ENCODE measurements around the gene TRRAP. TPM values are rescaled to one million over a fixed set of nuclear protein-coding genes. Genes with fewer than 3 reads are reported as not detected.
"Not testable (repeated sequence)": the region's sequence is repeated elsewhere in the genome, so short reads cannot be mapped to it uniquely, and the experiment has no call there.

TRRAP gene
- total RNA-seq, 1 donor from 2014 or later: 66.9 TPM

- Mint-ChIP-seq H3K27me3 (ENCODE audit: low read depth) (peaks cover 9% of the 10 kb centered on the region), H3K27ac (ENCODE audit: unreplicated experiment) (no peak overlapping the region), H3K4me3 (no peak overlapping the region), H3K36me3 (ENCODE audit: low read depth) (no peaks in the 10 kb centered on the region), H3K4me1 (peaks cover 14% of the 10 kb centered on the region), H3K9me3 (no peaks in the 10 kb centered on the region)
- peak; percentile 52 for DNase-seq (ENCODE audit: low read depth, low spot score)
- TF ChIP-seq CTCF (conservative IDR thresholded peaks at IDR 0.05): peak; percentile 77
Measured at GRCh38 chr7:98836811-98837629, 41.3 kb upstream of the TRRAP start.

- Mint-ChIP-seq H3K27me3 (ENCODE audit: low read depth) (peaks cover 9% of the 10 kb centered on the region), H3K9me3 (no peaks in the 10 kb centered on the region), H3K4me3 (no peak overlapping the region), H3K27ac (ENCODE audit: unreplicated experiment) (no peak overlapping the region), H3K36me3 (ENCODE audit: low read depth) (no peaks in the 10 kb centered on the region), H3K4me1 (peaks cover 14% of the 10 kb centered on the region)
- TF ChIP-seq CTCF (conservative IDR thresholded peaks at IDR 0.05): no peak
- DNase-seq (ENCODE audit: low read depth, low spot score): no peak
Measured at GRCh38 chr7:98837630-98837972, 40.7 kb upstream of the TRRAP start.

- Mint-ChIP-seq H3K4me1 (peaks cover 11% of the 10 kb centered on the region), H3K27me3 (ENCODE audit: low read depth) (peaks cover 9% of the 10 kb centered on the region), H3K4me3 (no peak overlapping the region), H3K9me3 (no peaks in the 10 kb centered on the region), H3K36me3 (ENCODE audit: low read depth) (no peaks in the 10 kb centered on the region), H3K27ac (ENCODE audit: unreplicated experiment) (no peak overlapping the region)
- no peak for TF ChIP-seq CTCF (conservative IDR thresholded peaks at IDR 0.05)
- DNase-seq (ENCODE audit: low read depth, low spot score): no peak
Measured at GRCh38 chr7:98840096-98840495, 38.2 kb upstream of the TRRAP start.

GRCh38 chr7:98840722-98841121 is 37.6 kb upstream of the TRRAP start:
- peaks cover 9% of the 10 kb centered on the region for H3K27me3 Mint-ChIP-seq (ENCODE audit: low read depth)
- TF ChIP-seq CTCF (conservative IDR thresholded peaks at IDR 0.05): no peak
- no peaks in the 10 kb centered on the region for H3K9me3 Mint-ChIP-seq
- H3K4me3 Mint-ChIP-seq: no peak overlapping the region
- no peaks in the 10 kb centered on the region for H3K36me3 Mint-ChIP-seq (ENCODE audit: low read depth)
- H3K27ac Mint-ChIP-seq (ENCODE audit: unreplicated experiment): no peak overlapping the region
- H3K4me1 Mint-ChIP-seq: peaks cover 5% of the 10 kb centered on the region
- DNase-seq (ENCODE audit: low read depth, low spot score): no peak

GRCh38 chr7:98841179-98841997 is 36.9 kb upstream of the TRRAP start:
- peak; percentile 76 for DNase-seq (ENCODE audit: low read depth, low spot score)
- Mint-ChIP-seq H3K4me3 (no peak overlapping the region), H3K27me3 (ENCODE audit: low read depth) (peaks cover 9% of the 10 kb centered on the region), H3K9me3 (no peaks in the 10 kb centered on the region), H3K27ac (ENCODE audit: unreplicated experiment) (no peak overlapping the region), H3K36me3 (ENCODE audit: low read depth) (no peaks in the 10 kb centered on the region), H3K4me1 (peaks cover 7% of the 10 kb centered on the region)
- TF ChIP-seq CTCF (conservative IDR thresholded peaks at IDR 0.05): peak; percentile 98

- peaks cover 12% of the 10 kb centered on the region for H3K4me1 Mint-ChIP-seq
- not testable (repeated sequence) for H3K4me3 Mint-ChIP-seq; H3K27me3 Mint-ChIP-seq (ENCODE audit: low read depth); H3K9me3 Mint-ChIP-seq; DNase-seq (ENCODE audit: low read depth, low spot score); H3K27ac Mint-ChIP-seq (ENCODE audit: unreplicated experiment); H3K36me3 Mint-ChIP-seq (ENCODE audit: low read depth)
Measured at GRCh38 chr7:98842552-98842951, 35.8 kb upstream of the TRRAP start.
